ENCODE results near the gene NR1H4. TPM values are rescaled to one million over a fixed set of nuclear protein-coding genes. Genes with fewer than 3 reads are reported as not detected.
"Not testable (repeated sequence)": the region's sequence is repeated elsewhere in the genome, so short reads cannot be mapped to it uniquely, and the experiment has no call there.

NR1H4 gene
- total and polyA plus RNA-seq, 4 donors, result 3.8 TPM; not detected in 3

DNA sequence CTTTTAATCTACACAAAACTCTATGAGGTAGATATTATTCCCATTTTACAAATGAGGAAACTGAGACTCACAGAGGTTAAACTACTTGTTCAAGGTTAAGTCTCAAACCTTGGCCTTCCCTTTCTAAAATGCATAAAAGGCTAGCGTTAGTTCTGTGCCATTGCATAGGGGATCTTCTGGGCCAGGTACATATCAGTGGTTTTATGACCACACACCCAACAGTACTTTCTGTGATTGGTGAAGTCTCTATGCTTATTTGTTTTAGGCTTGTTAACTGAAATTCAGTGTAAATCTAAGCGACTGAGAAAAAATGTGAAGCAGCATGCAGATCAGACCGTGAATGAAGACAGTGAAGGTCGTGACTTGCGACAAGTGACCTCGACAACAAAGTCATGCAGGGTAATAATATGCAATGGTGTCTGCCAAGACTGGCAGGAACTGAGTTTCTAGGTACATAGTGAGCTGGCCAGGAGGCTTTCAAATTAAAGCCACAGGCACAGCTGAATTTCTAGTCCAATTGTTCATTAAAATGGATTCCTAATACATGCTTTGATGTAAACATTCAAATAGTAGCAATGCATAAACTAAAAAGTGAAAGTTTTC lies 61.1 kb downstream of the NR1H4 start:
- H3K36me3 ChIP-seq (ENCODE audit: control insufficient read depth in 1 of 2, insufficient read depth in 2 of 2, low read length in 1 of 2), result no peaks in the 10 kb centered on the region
- no peaks in the 10 kb centered on the region for H3K4me1 ChIP-seq (ENCODE audit: control insufficient read depth in 1 of 2, insufficient read depth in 2 of 2, low read length in 2 of 2)
- H3K27ac ChIP-seq (ENCODE audit: low read depth in 1 of 2, low read length in 2 of 2), result no peak overlapping the region
- WGBS, 2 donors, result 76 to 80% methylated on average over 6 of the region's 6 CpGs
- no peaks in the 10 kb centered on the region for H3K27me3 ChIP-seq (ENCODE audit: control insufficient read depth in 1 of 2, insufficient read depth in 2 of 2, low read length in 1 of 2)
- no peaks in the 10 kb centered on the region for H3K9me3 ChIP-seq (ENCODE audit: control insufficient read depth, low read length)
- no peak for ATAC-seq (ENCODE audit: low FRiP score)
- intact Hi-C loops (cut with DNase I), result no loop called here
- H3K4me3 ChIP-seq (ENCODE audit: low read length in 2 of 2), result no peak overlapping the region
- DNase-seq, result no peak

DNA sequence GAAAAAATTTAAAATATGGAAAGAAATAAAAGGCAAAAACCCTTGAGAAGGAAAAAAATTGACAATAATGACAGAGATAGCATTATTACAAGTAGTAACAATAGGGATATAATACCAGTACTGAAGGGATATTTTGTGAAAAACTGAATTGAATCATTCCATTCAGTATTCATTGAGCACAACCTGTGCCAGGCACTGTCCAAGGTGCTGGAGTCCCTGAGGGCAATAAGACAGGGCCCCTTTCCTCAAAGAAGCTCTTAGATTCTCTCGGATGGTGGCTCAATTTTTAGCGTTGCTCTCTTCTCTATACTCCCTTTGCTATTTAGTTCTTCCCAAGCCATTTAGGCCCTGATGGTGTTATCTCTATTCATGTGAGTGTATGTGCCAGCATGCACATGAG lies 65.5 kb downstream of the NR1H4 start:
- Histone ChIP-seq H3K27ac (ENCODE audit: low read depth in 1 of 2, low read length in 2 of 2) (no peak overlapping the region), H3K4me1 (ENCODE audit: control insufficient read depth in 1 of 2, insufficient read depth in 2 of 2, low read length in 2 of 2) (no peaks in the 10 kb centered on the region), H3K4me3 (ENCODE audit: low read length in 2 of 2) (no peak overlapping the region), H3K36me3 (ENCODE audit: control insufficient read depth in 1 of 2, insufficient read depth in 2 of 2, low read length in 1 of 2) (no peaks in the 10 kb centered on the region), H3K27me3 (ENCODE audit: control insufficient read depth in 1 of 2, insufficient read depth in 2 of 2, low read length in 1 of 2) (no peaks in the 10 kb centered on the region), H3K9me3 (ENCODE audit: control insufficient read depth, low read length) (no peaks in the 10 kb centered on the region)
- 25 to 37% methylated on average over 2 of the region's 2 CpGs for WGBS, 2 donors
- intact Hi-C loops (cut with DNase I), result no loop called here
- no peak for ATAC-seq (ENCODE audit: low FRiP score)
- DNase-seq, result no peak

DNA sequence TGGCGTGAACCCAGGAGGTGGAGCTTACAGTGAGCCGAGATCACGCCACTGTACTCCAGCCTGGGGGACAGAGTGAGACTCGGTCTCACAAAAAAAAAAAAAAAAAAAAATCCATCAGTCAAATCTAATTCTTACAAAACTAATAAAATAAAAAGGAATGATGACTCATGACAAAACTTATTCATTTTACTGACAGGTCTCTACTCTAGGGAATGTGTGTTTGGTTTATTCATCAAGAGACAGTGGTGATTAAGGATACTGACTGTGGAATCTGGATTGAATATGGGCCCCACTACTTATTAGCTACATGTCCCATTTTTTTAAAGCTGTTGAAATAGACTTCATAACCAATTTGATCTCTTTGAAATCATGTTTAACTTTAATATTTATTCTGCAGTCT lies 70.5 kb downstream of the NR1H4 start:
- DNase-seq, result no peak
- H3K27ac ChIP-seq (ENCODE audit: low read depth in 1 of 2, low read length in 2 of 2), result no peak overlapping the region
- no peaks in the 10 kb centered on the region for H3K36me3 ChIP-seq (ENCODE audit: control insufficient read depth in 1 of 2, insufficient read depth in 2 of 2, low read length in 1 of 2)
- H3K27me3 ChIP-seq (ENCODE audit: control insufficient read depth in 1 of 2, insufficient read depth in 2 of 2, low read length in 1 of 2), result no peaks in the 10 kb centered on the region
- no peak for ATAC-seq (ENCODE audit: low FRiP score)
- 77 to 80% methylated on average over 4 of the region's 4 CpGs for WGBS, 2 donors
- H3K4me3 ChIP-seq (ENCODE audit: low read length in 2 of 2), result no peak overlapping the region
- H3K4me1 ChIP-seq (ENCODE audit: control insufficient read depth in 1 of 2, insufficient read depth in 2 of 2, low read length in 2 of 2), result no peaks in the 10 kb centered on the region
- intact Hi-C loops (cut with DNase I), result no loop called here
- H3K9me3 ChIP-seq (ENCODE audit: control insufficient read depth, low read length), result peaks cover 2% of the 10 kb centered on the region

DNA sequence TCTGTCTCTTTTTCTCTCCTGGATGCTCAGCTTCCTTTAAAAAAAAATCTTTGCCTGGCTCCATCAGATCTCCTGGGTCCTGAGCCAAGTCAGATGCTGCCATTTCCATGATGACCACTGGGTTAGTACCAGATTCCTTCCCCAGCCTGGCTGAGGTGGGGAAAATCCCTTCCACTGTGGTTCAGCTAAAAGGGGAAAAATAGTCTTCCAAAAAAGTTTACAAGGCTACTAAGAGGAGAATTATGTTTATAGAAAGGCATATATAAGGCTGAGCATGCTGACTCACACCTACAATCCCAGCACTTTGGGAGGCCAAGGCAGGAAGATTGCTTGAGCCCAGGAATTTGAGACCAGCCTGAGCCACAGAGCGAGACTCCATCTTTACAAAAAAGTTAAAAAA lies 71.4 kb downstream of the NR1H4 start:
- WGBS, 2 donors, result 75 to 85% methylated on average over 1 of the region's 1 CpG
- Histone ChIP-seq H3K9me3 (ENCODE audit: control insufficient read depth, low read length) (peaks cover 2% of the 10 kb centered on the region), H3K4me3 (ENCODE audit: low read length in 2 of 2) (no peak overlapping the region), H3K27ac (ENCODE audit: low read depth in 1 of 2, low read length in 2 of 2) (no peak overlapping the region), H3K36me3 (ENCODE audit: control insufficient read depth in 1 of 2, insufficient read depth in 2 of 2, low read length in 1 of 2) (no peaks in the 10 kb centered on the region), H3K4me1 (ENCODE audit: control insufficient read depth in 1 of 2, insufficient read depth in 2 of 2, low read length in 2 of 2) (no peaks in the 10 kb centered on the region), H3K27me3 (ENCODE audit: control insufficient read depth in 1 of 2, insufficient read depth in 2 of 2, low read length in 1 of 2) (no peaks in the 10 kb centered on the region)
- DNase-seq (no peak), ATAC-seq (ENCODE audit: low FRiP score) (no peak)
- intact Hi-C loops (cut with DNase I), result no loop called here

DNA sequence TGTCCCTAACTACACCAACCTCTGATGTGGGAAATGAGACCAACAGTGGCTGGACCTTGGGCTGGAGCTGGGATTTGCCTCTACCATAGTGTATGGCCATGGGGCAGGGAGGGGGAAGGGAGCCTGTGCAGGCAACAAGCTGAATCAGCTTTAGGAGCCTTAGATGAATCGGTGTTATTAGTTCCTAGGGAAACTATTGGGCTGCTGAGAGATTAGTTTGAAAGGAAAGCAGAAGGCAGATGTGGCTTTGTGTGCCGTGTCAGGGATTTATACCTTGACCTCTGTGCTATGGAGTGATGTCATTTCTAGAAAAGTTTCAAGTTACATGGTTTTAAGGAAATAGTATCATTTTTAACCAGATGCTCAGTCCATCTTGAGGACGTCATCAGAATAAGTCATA lies 80.3 kb downstream of the NR1H4 start:
- 31 to 38% methylated on average over 3 of the region's 3 CpGs for WGBS, 2 donors
- peak; percentile 26 for ATAC-seq (ENCODE audit: low FRiP score)
- no peak overlapping the region for H3K27ac ChIP-seq (ENCODE audit: low read depth in 1 of 2, low read length in 2 of 2)
- no peaks in the 10 kb centered on the region for H3K4me1 ChIP-seq (ENCODE audit: control insufficient read depth in 1 of 2, insufficient read depth in 2 of 2, low read length in 2 of 2)
- no peak for DNase-seq
- intact Hi-C loops (cut with DNase I), result loop anchor here (2.0 to 10.0 kb wide), 2 partner anchors 319 kb away; no protein-coding TSS in a partner anchor
- H3K9me3 ChIP-seq (ENCODE audit: control insufficient read depth, low read length), result no peaks in the 10 kb centered on the region
- no peaks in the 10 kb centered on the region for H3K36me3 ChIP-seq (ENCODE audit: control insufficient read depth in 1 of 2, insufficient read depth in 2 of 2, low read length in 1 of 2)
- no peaks in the 10 kb centered on the region for H3K27me3 ChIP-seq (ENCODE audit: control insufficient read depth in 1 of 2, insufficient read depth in 2 of 2, low read length in 1 of 2)
- no peak overlapping the region for H3K4me3 ChIP-seq (ENCODE audit: low read length in 2 of 2)

DNA sequence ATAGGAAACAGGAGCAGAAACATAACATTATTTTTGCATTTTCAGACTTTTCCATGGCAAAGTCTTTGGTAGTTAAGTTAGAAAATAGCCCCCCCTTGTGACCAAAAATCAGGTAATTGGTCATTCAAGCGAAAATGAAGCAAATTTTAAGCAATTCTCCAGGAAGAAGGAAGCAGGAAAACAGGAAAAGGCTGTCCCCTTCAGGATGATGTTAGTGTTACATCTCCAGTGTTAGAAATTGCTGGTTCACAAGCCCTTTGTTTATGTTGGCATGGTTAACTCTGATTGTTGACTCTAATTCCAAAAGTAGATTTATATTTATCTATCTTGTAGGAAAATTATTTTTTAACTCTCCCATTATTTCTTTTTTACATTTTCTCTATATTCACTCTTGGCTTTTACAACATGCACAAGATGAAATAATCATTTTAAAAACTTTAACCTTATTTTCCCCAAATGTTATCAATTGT lies 81.0 kb downstream of the NR1H4 start:
- intact Hi-C loops (cut with DNase I), result loop anchor here (2.0 to 10.0 kb wide), 2 partner anchors 320 kb away; no protein-coding TSS in a partner anchor
- ATAC-seq (ENCODE audit: low FRiP score) (peak; percentile 79), DNase-seq (no peak)
- H3K27me3 ChIP-seq (ENCODE audit: control insufficient read depth in 1 of 2, insufficient read depth in 2 of 2, low read length in 1 of 2), result no peaks in the 10 kb centered on the region
- H3K4me1 ChIP-seq (ENCODE audit: control insufficient read depth in 1 of 2, insufficient read depth in 2 of 2, low read length in 2 of 2), result no peaks in the 10 kb centered on the region
- no peak overlapping the region for H3K27ac ChIP-seq (ENCODE audit: low read depth in 1 of 2, low read length in 2 of 2)
- WGBS, 2 donors, result 0 to 6% methylated on average over 1 of the region's 1 CpG
- H3K4me3 ChIP-seq (ENCODE audit: low read length in 2 of 2), result no peak overlapping the region
- no peaks in the 10 kb centered on the region for H3K9me3 ChIP-seq (ENCODE audit: control insufficient read depth, low read length)
- no peaks in the 10 kb centered on the region for H3K36me3 ChIP-seq (ENCODE audit: control insufficient read depth in 1 of 2, insufficient read depth in 2 of 2, low read length in 1 of 2)

DNA sequence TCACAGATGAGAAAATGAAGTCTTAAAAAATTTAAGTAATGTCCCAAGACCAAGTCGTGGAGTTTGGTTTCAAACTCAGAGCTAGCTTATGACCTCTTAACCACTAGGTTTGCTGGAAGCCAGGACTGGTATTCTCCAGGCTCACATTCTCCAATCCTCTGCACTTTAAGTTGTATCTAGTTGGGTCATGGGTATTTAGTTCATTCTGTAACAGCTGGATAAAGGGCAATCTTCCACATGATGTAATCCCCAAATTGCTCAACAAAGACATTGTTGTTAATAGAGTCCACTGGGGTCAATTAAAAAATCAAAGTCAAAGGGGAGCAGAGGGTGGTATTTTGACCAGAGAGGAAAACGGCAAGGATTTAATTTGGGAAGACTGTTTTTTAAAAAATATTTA lies 82.1 kb downstream of the NR1H4 start:
- Histone ChIP-seq H3K36me3 (ENCODE audit: control insufficient read depth in 1 of 2, insufficient read depth in 2 of 2, low read length in 1 of 2) (no peaks in the 10 kb centered on the region), H3K4me3 (ENCODE audit: low read length in 2 of 2) (no peak overlapping the region), H3K27ac (ENCODE audit: low read depth in 1 of 2, low read length in 2 of 2) (no peak overlapping the region), H3K9me3 (ENCODE audit: control insufficient read depth, low read length) (no peaks in the 10 kb centered on the region), H3K4me1 (ENCODE audit: control insufficient read depth in 1 of 2, insufficient read depth in 2 of 2, low read length in 2 of 2) (no peaks in the 10 kb centered on the region), H3K27me3 (ENCODE audit: control insufficient read depth in 1 of 2, insufficient read depth in 2 of 2, low read length in 1 of 2) (no peaks in the 10 kb centered on the region)
- intact Hi-C loops (cut with DNase I), result loop anchor here (2.0 to 10.0 kb wide), 2 partner anchors 321 kb away; no protein-coding TSS in a partner anchor
- ATAC-seq (ENCODE audit: low FRiP score) (no peak), DNase-seq (no peak)
- WGBS, 2 donors, result 48 to 51% methylated on average over 2 of the region's 2 CpGs

DNA sequence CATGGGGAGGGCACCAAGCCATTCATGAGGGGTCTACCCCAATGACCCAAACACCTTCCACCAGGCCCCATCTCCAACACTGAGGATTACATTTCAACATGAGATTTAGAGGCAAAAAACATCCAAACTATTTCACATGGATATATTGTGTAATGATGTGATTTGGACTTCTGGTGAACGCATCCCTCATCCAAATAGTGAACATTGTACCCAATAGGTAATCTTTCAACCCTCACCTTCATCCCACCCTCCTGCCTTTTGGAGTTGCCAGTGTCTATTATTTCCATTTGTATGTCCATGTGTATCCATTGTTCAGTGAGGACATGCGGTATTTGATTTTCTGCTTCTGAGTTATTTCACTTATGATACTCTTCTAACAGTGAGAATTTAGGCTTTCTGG lies 83.7 kb downstream of the NR1H4 start:
- no peak for ATAC-seq (ENCODE audit: low FRiP score)
- H3K4me3 ChIP-seq (ENCODE audit: low read length in 2 of 2), result no peak overlapping the region
- no peaks in the 10 kb centered on the region for H3K4me1 ChIP-seq (ENCODE audit: control insufficient read depth in 1 of 2, insufficient read depth in 2 of 2, low read length in 2 of 2)
- 94 to 98% methylated on average over 2 of the region's 2 CpGs for WGBS, 2 donors
- H3K9me3 ChIP-seq (ENCODE audit: control insufficient read depth, low read length), result no peaks in the 10 kb centered on the region
- H3K27me3 ChIP-seq (ENCODE audit: control insufficient read depth in 1 of 2, insufficient read depth in 2 of 2, low read length in 1 of 2), result no peaks in the 10 kb centered on the region
- H3K36me3 ChIP-seq (ENCODE audit: control insufficient read depth in 1 of 2, insufficient read depth in 2 of 2, low read length in 1 of 2), result no peaks in the 10 kb centered on the region
- DNase-seq, result no peak
- intact Hi-C loops (cut with DNase I), result loop anchor here in 1 of 2 donors (10.0 kb wide), 1 partner anchor 323 kb away; no protein-coding TSS in a partner anchor
- H3K27ac ChIP-seq (ENCODE audit: low read depth in 1 of 2, low read length in 2 of 2), result no peak overlapping the region

DNA sequence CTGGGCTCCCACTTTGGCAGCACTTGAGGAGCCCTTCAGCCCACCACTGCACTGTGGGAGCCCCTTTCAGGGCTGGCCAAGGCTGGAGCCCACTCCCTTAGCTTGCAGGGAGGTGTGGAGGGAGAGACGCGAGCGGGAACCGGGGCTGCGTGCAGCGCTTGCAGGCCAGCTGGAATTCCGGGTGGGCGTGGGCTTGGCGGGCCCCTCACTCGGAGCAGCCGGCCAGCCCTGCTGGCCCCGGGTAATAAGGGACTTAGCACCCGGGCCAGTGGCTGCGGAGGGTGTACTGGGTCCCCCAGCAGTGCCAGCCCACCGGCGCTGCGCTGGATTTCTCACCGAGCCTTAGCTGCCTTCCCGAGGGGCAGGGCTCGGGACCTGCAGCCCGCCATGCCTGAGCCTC lies 85.6 kb downstream of the NR1H4 start:
- H3K27me3 ChIP-seq (ENCODE audit: control insufficient read depth in 1 of 2, insufficient read depth in 2 of 2, low read length in 1 of 2), result not testable (repeated sequence)
- intact Hi-C loops (cut with DNase I), result loop anchor here in 1 of 2 donors (10.0 kb wide), 1 partner anchor 324 kb away; no protein-coding TSS in a partner anchor

More for the DNA sequence above, 85.6 kb downstream of the NR1H4 start:
- H3K4me1 ChIP-seq (ENCODE audit: control insufficient read depth in 1 of 2, insufficient read depth in 2 of 2, low read length in 2 of 2); H3K4me3 ChIP-seq (ENCODE audit: low read length in 2 of 2); ATAC-seq (ENCODE audit: low FRiP score); H3K27ac ChIP-seq (ENCODE audit: low read depth in 1 of 2, low read length in 2 of 2); H3K36me3 ChIP-seq (ENCODE audit: control insufficient read depth in 1 of 2, insufficient read depth in 2 of 2, low read length in 1 of 2); DNase-seq; H3K9me3 ChIP-seq (ENCODE audit: control insufficient read depth, low read length): not testable (repeated sequence)
- WGBS, 2 donors, result 92 to 95% methylated on average over 18 to 21 of the region's 21 CpGs
